COR-L47 (cell line): Measurements from ENCODE around the gene MFAP5.
"Not testable (repeated sequence)": the region's sequence is repeated elsewhere in the genome, so short reads cannot be mapped to it uniquely, and the experiment has no call there.

Source experiments
- DNase-seq: peaks from one replicate; lab custom pipeline; 2025; lab: John Stamatoyannopoulos, UW

Gene MFAP5

DNA sequence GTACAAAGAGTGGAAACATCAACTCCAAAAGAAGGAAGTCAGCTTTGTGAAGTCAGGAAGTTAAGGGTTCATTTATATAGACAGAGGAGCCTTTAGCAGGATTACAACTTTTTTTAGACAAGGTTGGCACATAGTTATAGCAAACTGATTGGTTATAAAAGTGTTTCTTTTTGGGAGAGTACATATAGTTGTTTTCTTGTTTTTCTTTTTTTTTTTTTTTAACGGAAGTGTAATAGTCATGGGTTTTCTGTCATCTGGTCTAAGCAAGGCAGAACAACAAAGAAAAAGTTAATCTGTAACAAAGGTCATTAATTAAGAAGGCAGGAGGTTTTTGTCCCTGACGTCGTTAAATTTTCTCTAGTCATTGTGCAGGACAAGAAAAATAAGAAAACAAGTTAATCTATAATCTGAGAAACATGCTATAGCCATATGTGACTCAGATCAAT lies 13.0 kb upstream of the MFAP5 start:
- DNase-seq: no peak

- DNase-seq: no peak
These were observed 9.8 kb upstream of the MFAP5 start for GRCh38 chr12:8672381-8672780.

DNA sequence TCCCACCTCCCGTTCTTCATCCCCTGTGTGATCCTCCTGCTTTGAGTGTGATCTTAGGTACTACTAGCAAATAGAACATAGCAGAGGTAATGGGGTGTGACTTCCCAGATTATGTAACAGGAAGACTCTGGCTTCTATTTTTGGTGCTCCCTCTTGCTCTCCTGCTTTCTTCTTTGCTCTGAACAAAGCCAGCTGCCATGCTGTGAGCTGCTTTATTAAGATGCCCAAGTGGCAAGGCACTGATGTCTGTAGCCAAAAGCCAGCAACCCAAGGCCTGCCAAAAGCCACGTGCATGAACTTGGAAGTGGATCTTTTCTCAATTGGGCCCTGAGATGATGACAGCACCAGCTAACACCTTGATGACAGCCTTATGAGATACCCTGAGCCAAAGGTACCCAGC lies 5.8 kb upstream of the MFAP5 start:
- DNase-seq: no peak

DNA sequence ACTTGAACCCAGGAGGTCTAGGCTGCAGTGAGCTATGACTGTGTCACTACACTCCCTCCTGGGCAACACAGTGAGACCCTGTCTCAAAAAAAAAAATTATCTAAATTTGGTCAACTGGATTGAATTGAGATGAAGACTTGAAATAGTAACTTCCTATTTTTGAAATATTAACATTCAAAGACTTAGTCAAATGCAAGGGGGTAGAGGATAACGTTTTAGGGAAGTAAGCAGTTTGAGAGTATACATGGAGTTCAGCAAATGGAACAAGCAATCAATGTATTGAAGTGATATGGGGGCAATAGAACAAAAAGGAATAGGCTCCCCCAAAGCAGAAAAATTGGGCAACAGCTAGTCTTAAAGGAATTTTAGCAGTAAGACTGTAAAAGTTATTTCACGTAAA lies 4.6 kb upstream of the MFAP5 start:
- DNase-seq: no peak

DNA sequence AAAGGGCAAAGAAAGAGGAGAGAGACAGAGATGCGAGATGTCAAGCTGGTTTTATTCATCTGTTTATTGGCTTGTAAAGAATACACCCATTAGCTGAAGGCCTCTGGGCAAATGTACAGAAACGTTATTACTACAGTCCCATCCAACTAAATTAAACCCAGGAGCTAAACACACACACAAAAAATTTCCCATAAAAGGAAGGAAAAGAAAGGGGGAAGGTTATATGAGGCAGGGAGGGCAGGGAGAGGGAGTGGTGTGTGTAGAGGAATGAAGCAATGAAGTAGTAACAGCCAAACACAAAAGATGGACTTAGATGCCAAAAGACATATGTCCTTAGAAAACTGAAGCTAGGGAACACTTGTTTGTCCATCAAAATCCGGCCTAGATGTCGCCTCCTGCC lies 3.1 kb upstream of the MFAP5 start:
- DNase-seq: no peak

GRCh38 chr12:8664228-8664913 lies 1.7 kb upstream of the MFAP5 start:
- DNase-seq: no peak

DNA sequence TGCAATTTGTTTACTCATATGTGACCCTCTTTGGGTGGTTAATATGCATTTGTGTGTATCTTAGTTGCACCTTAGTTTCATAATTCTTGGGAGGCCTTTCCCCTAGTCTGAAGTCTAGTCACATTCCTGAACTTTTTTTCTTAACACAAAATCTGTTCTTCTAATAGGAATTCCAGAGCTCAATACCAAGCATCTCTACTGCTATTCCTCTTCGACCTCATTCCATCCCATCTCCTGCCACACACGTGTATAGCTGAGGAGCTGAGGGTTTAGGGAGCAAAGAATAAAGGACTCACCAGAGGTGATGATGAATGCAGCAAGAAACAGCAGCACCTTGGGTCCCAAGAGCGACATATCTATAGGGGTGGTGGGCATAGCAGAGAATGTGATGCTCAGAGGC lies 875 bp downstream of the MFAP5 start:
- no peak for DNase-seq

DNA sequence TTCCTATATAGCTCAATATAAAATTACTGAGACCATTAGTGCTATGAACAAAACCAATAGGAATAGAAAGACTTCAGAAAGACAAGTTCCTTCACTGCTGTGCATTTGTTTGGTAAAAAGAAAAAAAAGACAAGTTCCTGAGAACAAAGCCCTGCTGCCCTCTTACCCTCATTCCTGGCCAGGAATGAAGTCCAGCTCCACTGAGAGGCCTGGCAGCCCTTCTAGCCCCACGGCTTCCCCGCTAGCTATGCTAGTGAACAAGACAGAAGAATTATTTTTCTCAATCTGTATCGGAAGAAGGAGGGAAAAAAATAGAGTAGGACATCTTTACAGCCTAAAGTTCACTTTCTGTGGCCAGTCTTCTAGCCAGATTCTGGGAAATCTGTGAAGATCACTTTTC lies 1.6 kb downstream of the MFAP5 start:
- no peak for DNase-seq

- DNase-seq: no peak
These were observed 4.3 kb downstream of the MFAP5 start for GRCh38 chr12:8658346-8658745.

- DNase-seq: no peak
These were observed 7.2 kb downstream of the MFAP5 start for GRCh38 chr12:8655421-8655820.

DNA sequence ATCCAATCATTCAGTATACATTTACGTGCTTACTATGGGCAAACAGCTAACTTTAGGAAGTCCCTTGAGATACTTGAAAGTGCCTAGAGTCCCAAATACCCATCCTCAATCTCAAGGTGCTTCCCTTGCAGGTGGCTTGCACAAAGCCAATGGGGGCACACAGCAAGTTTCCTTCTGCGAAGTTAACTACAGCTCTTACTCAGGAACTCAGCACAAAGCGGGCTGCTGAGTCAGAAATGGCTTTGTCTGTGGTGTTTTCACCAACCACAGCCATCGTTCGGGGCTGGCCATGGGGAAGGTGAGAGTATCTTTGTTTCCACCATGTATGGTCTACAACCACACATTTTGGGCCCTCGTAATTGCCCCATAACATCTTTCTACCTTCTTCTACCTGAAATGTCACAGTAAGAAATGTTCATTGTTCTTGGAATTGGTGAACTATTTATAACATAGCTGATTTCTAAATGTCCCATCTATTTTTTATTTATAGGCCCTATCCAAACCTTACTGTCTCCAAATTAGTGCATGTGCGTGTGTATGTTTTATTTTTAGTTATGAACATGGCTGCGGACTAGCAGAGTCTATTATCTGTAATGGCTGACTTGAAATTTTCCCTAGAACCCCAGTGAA lies 13.9 kb downstream of the MFAP5 start:
- DNase-seq: no peak

GRCh38 chr12:8647968-8648367 lies 14.7 kb downstream of the MFAP5 start:
- no peak for DNase-seq

DNA sequence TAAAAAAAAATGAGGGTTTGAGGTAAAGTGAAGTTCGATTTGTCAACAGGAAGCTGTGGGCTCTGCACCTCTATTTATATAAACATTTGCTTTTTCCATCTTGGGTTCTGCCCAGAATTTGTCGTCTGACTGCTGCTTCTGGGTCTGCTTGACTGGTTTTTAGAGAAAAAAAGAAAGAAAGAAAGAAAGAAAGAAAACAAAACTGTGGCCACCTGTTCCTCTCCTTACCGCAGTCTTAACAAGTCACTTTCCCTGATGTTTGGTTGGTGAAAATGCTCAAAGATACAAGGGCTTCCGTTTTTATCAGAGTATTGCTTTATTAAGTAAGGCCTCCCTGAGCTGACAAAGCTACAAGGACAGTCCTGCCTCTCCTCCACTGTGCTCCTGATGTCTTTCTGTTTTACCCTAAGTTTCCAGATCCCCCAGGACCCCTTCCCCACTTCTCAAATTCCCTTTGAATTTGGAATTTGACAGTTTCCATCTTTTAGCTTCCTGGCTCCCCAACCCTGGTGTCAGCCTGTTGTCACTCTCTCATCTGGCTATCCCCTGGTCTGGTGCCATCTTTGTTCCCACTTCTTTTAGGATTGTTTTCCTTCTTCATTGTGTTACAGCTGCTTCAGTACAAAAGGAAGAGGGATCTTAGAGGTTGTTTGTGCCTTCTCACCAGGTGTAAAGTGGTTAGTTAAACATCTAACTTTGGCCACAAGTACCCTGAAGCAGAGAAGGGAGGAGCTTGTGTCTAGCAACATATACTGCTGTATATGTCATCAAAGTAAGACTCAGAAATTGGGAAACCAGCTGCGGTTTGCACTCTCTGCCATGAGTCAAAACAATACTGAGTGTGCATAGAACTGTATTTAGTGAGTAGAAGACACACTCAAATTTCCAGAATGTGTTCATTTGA lies 18.0 kb downstream of the MFAP5 start:
- no peak for DNase-seq

- no peak for DNase-seq
These were observed 19.9 kb downstream of the MFAP5 start for GRCh38 chr12:8642775-8643174.

GRCh38 chr12:8639936-8640335 lies 22.7 kb downstream of the MFAP5 start:
- DNase-seq: no peak

DNA sequence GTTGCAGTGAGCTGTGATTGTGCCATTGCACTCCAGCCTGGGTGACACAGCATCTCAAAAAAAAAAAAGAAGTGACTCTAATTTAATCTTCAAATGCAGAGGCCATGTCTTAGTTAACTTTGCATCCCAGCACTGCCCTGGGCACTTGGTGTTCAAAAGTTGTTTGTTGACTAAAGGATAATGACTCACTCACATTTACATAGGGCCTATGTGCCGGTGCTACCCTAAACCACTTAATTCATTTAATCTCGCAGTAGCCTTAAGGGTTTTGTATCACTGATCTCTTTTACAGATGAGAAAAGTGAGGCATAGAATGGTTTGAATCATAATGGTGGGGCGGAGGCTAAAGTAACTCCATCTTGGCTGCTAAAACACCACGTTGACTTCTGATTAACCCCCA lies 23.7 kb downstream of the MFAP5 start:
- no peak for DNase-seq

GRCh38 chr12:8637666-8638065 lies 25.0 kb downstream of the MFAP5 start:
- DNase-seq: no peak

GRCh38 chr12:8637244-8637643 lies 25.4 kb downstream of the MFAP5 start:
- no peak for DNase-seq

DNA sequence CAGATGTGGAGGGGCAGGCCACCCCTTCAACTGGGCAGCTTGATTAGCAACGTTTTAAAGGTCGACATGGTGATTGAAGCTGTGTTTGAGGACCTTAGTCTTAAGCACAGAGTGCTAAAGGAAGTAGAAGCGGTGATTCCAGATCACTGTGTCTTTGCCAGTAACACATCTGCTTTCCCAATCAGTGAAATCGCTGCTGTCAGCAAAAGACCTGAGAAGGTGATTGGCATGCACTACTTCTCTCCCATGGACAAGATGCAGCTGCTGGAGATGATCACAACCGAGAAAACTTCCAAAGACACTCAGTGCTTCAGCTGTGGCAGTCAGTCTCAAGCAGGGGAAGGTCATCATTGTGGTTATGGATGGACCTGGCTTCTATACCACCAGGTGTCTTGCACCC lies 26.0 kb downstream of the MFAP5 start:
- no peak for DNase-seq

- DNase-seq: not testable (repeated sequence)
These were observed 26.6 kb downstream of the MFAP5 start for GRCh38 chr12:8636007-8636346.

GRCh38 chr12:8635342-8636006 lies 27.2 kb downstream of the MFAP5 start:
- not testable (repeated sequence) for DNase-seq

- no peak for DNase-seq
These were observed 32.5 kb downstream of the MFAP5 start for GRCh38 chr12:8630131-8630530.
